A549 (cell line): ENCODE measurements around the gene MED9. TPM values are rescaled to one million over a fixed set of nuclear protein-coding genes. Genes with fewer than 3 reads are reported as not detected.

Source experiments
- ATAC-seq, 2 experiments: fragments of 200-7000 bp in 1 of 2; fragments of >200 bp in 1 of 2; cut with Nextera tagmentation in 1 of 2; cut with Tn5 transposase in 1 of 2; 3 replicates each; pipeline versions ENCODE4 v1.8.0 to v1.9.1; 2018 to 2020; ENCODE audit warnings: mild to moderate bottlenecking in 1 of 2, moderate library complexity in 1 of 2
- CTCF ChIA-PET: fragments of 300-600 bp; sonication (Branson Sonifier 250); formaldehyde crosslinking; extraction: SDS; loops from one replicate; lab custom pipeline; 2021; ENCODE audit warnings: antibody characterized with exemption, inconsistent platforms; lab: Yijun Ruan, JAX
- POLR2A ChIA-PET: fragments of 350-600 bp; formaldehyde crosslinking; extraction: SDS; loops from one replicate; lab custom pipeline; 2021; ENCODE audit warnings: antibody characterized with exemption, inconsistent platforms; lab: Yijun Ruan, JAX
- DNase-seq, 2 experiments: peaks; one replicate each; pipeline versions ENCODE4 v3.0.0 to v3.0.0-alpha.2; 2011 to 2016; ENCODE audit warnings: low read depth in 1 of 2, low spot score in 1 of 2
- FAIRE-seq: peaks from 2 replicates; lab custom pipeline; 2011; peaks lifted over from hg19 to GRCh38; lab: Jason Lieb, UNC
- H3K27ac ChIP-seq, 2 experiments: fragments of >200 bp; sonication (Bioruptor Twin); formaldehyde crosslinking; 3 replicates each; pipeline ENCODE4 v1.5.1; 2016 to 2017
- H3K4me1 ChIP-seq: fragments of >200 bp; sonication (Bioruptor Twin); formaldehyde crosslinking; 3 replicates; pipeline ENCODE4 v1.6.1; 2016
- H3K4me2 ChIP-seq: fragments of >200 bp; sonication (Bioruptor Twin); formaldehyde crosslinking; 3 replicates; pipeline ENCODE4 v1.6.1; 2016
- H3K4me3 ChIP-seq: fragments of >200 bp; sonication (Bioruptor Twin); formaldehyde crosslinking; 3 replicates; pipeline ENCODE4 v1.5.1; 2016
- H3K9me3 ChIP-seq: fragments of >200 bp; sonication (Bioruptor Twin); formaldehyde crosslinking; 3 replicates; pipeline ENCODE4 v1.6.1; 2016
- CBX8 ChIP-seq: fragments of 200-600 bp; sonication (generic); IDR thresholded peaks from 2 replicates; pipeline ENCODE4 v1.6.1; 2016
- CHD4 ChIP-seq: fragments of 200-600 bp; sonication (generic); IDR thresholded peaks from 2 replicates; pipeline ENCODE4 v1.6.1; 2016; ENCODE audit warnings: antibody characterized with exemption, mild to moderate bottlenecking, borderline replicate concordance
- CTCF ChIP-seq: fragments of >200 bp; sonication (Bioruptor Twin); formaldehyde crosslinking; IDR thresholded peaks from 3 replicates; pipeline ENCODE4 v1.5.1; 2016
- EHF ChIP-seq: fragments of 250-450 bp; sonication (Bioruptor Pico); IDR thresholded peaks from 2 replicates; pipeline ENCODE4 v1.5.0; 2020; ENCODE audit warnings: mild to moderate bottlenecking
- EHMT2 ChIP-seq: fragments of 200-600 bp; sonication (generic); IDR thresholded peaks from 2 replicates; pipeline ENCODE4 v1.6.1; 2016; ENCODE audit warnings: antibody characterized with exemption, low read depth, mild to moderate bottlenecking, moderate library complexity
- ELK1 ChIP-seq: fragments of 150-350 bp; IDR thresholded peaks from 2 replicates; pipeline ENCODE4 v1.6.1; 2014; ENCODE audit warnings: low read depth, mild to moderate bottlenecking, low read length
- FOSB ChIP-seq: fragments of 250-450 bp; sonication (Bioruptor Pico); IDR thresholded peaks from 2 replicates; pipeline ENCODE4 v1.5.0; 2020; ENCODE audit warnings: mild to moderate bottlenecking, moderate library complexity
- GATA3 ChIP-seq: IDR thresholded peaks from 2 replicates; pipeline ENCODE4 v1.6.1; 2012; ENCODE audit warnings: borderline replicate concordance
- JUN ChIP-seq, 2 experiments: fragments of >200 bp; sonication (Bioruptor Twin); formaldehyde crosslinking; IDR thresholded peaks; 2 replicates in 1 of 2; 3 replicates in 1 of 2; pipeline ENCODE4 v1.6.1; 2016 to 2017
- JUNB ChIP-seq: fragments of >200 bp; sonication (Bioruptor Twin); formaldehyde crosslinking; IDR thresholded peaks from 2 replicates; pipeline ENCODE4 v1.6.1; 2016
- MAX ChIP-seq: IDR thresholded peaks from 2 replicates; pipeline ENCODE4 v1.6.1; 2012
- NFE2L2 ChIP-seq: fragments of 150-350 bp; conservative IDR thresholded peaks from 2 replicates; pipeline ENCODE4 v1.6.1; 2014; ENCODE audit warnings: low read length
- NR3C1 ChIP-seq: fragments of >200 bp; sonication (Bioruptor Twin); formaldehyde crosslinking; IDR thresholded peaks from 3 replicates; pipeline ENCODE4 v1.6.1; 2017
- POLR2AphosphoS2 ChIP-seq: conservative IDR thresholded peaks from 2 replicates; pipeline ENCODE4 v1.6.1; 2012; ENCODE audit warnings: low read length, improper control_type of control experiment, inconsistent platforms
- RAD21 ChIP-seq, 2 experiments: fragments of >200 bp in 1 of 2; sonication (Bioruptor Twin) in 1 of 2; formaldehyde crosslinking in 1 of 2; IDR thresholded peaks in 1 of 2; conservative IDR thresholded peaks in 1 of 2; 2 replicates in 1 of 2; 3 replicates in 1 of 2; pipeline ENCODE4 v1.6.1; 2012 to 2018; ENCODE audit warnings: inconsistent platforms in 1 of 2
- RCOR1 ChIP-seq: fragments of 150-350 bp; IDR thresholded peaks from 2 replicates; pipeline ENCODE4 v1.6.1; 2014; ENCODE audit warnings: antibody characterized with exemption, low read length, low read depth
- RFX5 ChIP-seq: fragments of 450-650 bp; IDR thresholded peaks from 2 replicates; pipeline ENCODE4 v1.7.1; 2014; ENCODE audit warnings: antibody characterized with exemption, mild to moderate bottlenecking, moderate library complexity
- SREBF2 ChIP-seq: fragments of 450-650 bp; IDR thresholded peaks from 2 replicates; pipeline ENCODE4 v1.6.1; 2014; ENCODE audit warnings: mild to moderate bottlenecking, moderate library complexity
- TFCP2L1 ChIP-seq: fragments of 250-450 bp; sonication (Bioruptor Pico); IDR thresholded peaks from 2 replicates; pipeline ENCODE4 v1.5.0; 2021; ENCODE audit warnings: mild to moderate bottlenecking
- TP53 ChIP-seq: fragments of 250-450 bp; sonication (Bioruptor Pico); IDR thresholded peaks from 2 replicates; pipeline ENCODE4 v1.5.0; 2021; ENCODE audit warnings: mild to moderate bottlenecking, moderate library complexity
- USF2 ChIP-seq: fragments of 450-650 bp; IDR thresholded peaks from 2 replicates; pipeline ENCODE4 v1.6.1; 2014; ENCODE audit warnings: antibody characterized with exemption
- ZFP36 ChIP-seq: fragments of 450-650 bp; IDR thresholded peaks from 2 replicates; pipeline ENCODE4 v1.6.1; 2014; ENCODE audit warnings: borderline replicate concordance; ENCODE audit not compliant: partially characterized antibody
- ZNF302 ChIP-seq: fragments of 250-450 bp; sonication (Bioruptor Pico); IDR thresholded peaks from 2 replicates; pipeline ENCODE4 v1.9.0; 2021; ENCODE audit warnings: inconsistent platforms, mild to moderate bottlenecking, moderate library complexity
- whole genome bisulfite sequencing: methylation state at CpG from one replicate; pipeline ENCODE4 v1.1.6; 2017; ENCODE audit errors: missing lambda C conversion rate; 5-methylcytosine and 5-hydroxymethylcytosine counted together
- polyA plus RNA-seq, 4 experiments: library from polyadenylated mRNA; depleted of rRNA in 3 of 4; stranded (reverse); fragments of >200 nt; fragmentation: RNase III in 1 of 4; extraction: RNeasy Plus Mini Kit Qiagen cat#74134 plus additional on column Dnase treatment in 1 of 4; gene quantifications; 2 replicates in 3 of 4; 3 replicates in 1 of 4; pipeline ENCODE4 v1.2.3, GENCODE V29; 2011 to 2017
- TF ChIP-seq, protein P1 (sequence below): fragments of 250-450 bp; sonication (Bioruptor Pico); IDR thresholded peaks from 2 replicates; pipeline ENCODE4 v1.5.0; 2021; ENCODE audit warnings: mild to moderate bottlenecking, moderate library complexity, borderline replicate concordance

The MED9 gene
- polyA plus RNA-seq, 2 of the 4 experiments (the other 2 are of a cell fraction), result 15.2 to 17.4 TPM

- no peak for FAIRE-seq
- no peak overlapping the region for H3K4me3 ChIP-seq
- ChIA-PET CTCF (interaction anchor here (0.7 to 4.0 kb wide), 9 partner anchors 9 to 174 kb away, joined by 3 to 24 read pairs (median 3); partner anchors contain the start of gene RASD1), POLR2A (interaction anchor here (1.7 kb wide), 1 partner anchor 28 kb away, joined by 5 read pairs; the partner anchor contains the start of gene RASD1)
- no peak for ATAC-seq
- no peaks in the 10 kb centered on the region for H3K9me3 ChIP-seq
- H3K4me2 ChIP-seq, result no peak overlapping the region
- no peak for TF ChIP-seq CTCF
- TF ChIP-seq FOSB, result no peak
- TF ChIP-seq ZNF302 (CRISPR knock-in tag), result no peak
- no peak for TF ChIP-seq ZFP36
- TF ChIP-seq RAD21 (conservative IDR thresholded peaks at IDR 0.05 in 1 of 2, IDR thresholded peaks at IDR 0.05 in 1 of 2), result no peak
- TF ChIP-seq NFE2L2, result no peak
- no peak for TF ChIP-seq NR3C1
- TF ChIP-seq POLR2AphosphoS2, result no peak
- no peak for TF ChIP-seq ELK1
- TF ChIP-seq JUNB, result no peak
- TF ChIP-seq MAX, result no peak
- no peak for TF ChIP-seq CBX8
- no peak for TF ChIP-seq RCOR1
- TF ChIP-seq EHMT2, result no peak
- TF ChIP-seq JUN (IDR thresholded peaks at IDR 0.05), result no peak
- no peak for TF ChIP-seq EHF (CRISPR knock-in tag)
- TF ChIP-seq CHD4, result no peak
- TF ChIP-seq RFX5, result no peak
- no peak for TF ChIP-seq SREBF2
- WGBS, result 47% methylated on average over 5 of the region's 5 CpGs
- 0 out of 3 replicates have a peak, but pooled peaks cover 5% of the 10 kb centered on the region for H3K4me1 ChIP-seq
- H3K27ac ChIP-seq, result no peak overlapping the region
- DNase-seq, result no peak
Measured at GRCh38 chr17:17468217-17469010, 8.4 kb upstream of the MED9 start.

GRCh38 chr17:17469358-17469757 is 7.4 kb upstream of the MED9 start:
- no peaks in the 10 kb centered on the region for H3K9me3 ChIP-seq
- CTCF ChIA-PET, result interaction anchor here (0.7 to 4.2 kb wide), 5 partner anchors 10 to 115 kb away, joined by 3 to 24 read pairs (median 22); partner anchors contain the start of gene RASD1
- TF ChIP-seq JUN (IDR thresholded peaks at IDR 0.05) (no peak), FOSB (no peak), GATA3 (no peak), TP53 (no peak), TFCP2L1 (CRISPR knock-in tag) (no peak), USF2 (no peak)
- TF ChIP-seq, protein P1, sequence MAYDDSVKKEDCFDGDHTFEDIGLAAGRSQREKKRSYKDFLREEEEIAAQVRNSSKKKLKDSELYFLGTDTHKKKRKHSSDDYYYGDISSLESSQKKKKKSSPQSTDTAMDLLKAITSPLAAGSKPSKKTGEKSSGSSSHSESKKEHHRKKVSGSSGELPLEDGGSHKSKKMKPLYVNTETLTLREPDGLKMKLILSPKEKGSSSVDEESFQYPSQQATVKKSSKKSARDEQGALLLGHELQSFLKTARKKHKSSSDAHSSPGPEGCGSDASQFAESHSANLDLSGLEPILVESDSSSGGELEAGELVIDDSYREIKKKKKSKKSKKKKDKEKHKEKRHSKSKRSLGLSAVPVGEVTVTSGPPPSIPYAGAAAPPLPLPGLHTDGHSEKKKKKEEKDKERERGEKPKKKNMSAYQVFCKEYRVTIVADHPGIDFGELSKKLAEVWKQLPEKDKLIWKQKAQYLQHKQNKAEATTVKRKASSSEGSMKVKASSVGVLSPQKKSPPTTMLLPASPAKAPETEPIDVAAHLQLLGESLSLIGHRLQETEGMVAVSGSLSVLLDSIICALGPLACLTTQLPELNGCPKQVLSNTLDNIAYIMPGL (CRISPR knock-in tag), result no peak
- H3K27ac ChIP-seq, result no peak overlapping the region
- 0 out of 3 replicates have a peak, but pooled peaks cover 5% of the 10 kb centered on the region for H3K4me1 ChIP-seq
- DNase-seq (no peak), ATAC-seq (no peak), FAIRE-seq (no peak)
- H3K4me2 ChIP-seq, result no peak overlapping the region
- H3K4me3 ChIP-seq, result no peak overlapping the region
- 76% methylated on average over 4 of the region's 4 CpGs for WGBS
- POLR2A ChIA-PET, result no interaction called here
